AML-193 (cell line): ENCODE data around the gene COX5A.
A peak's percentile ranks its signal among the peaks of the same experiment; 100 is the strongest.
"Not testable (repeated sequence)": the region's sequence is repeated elsewhere in the genome, so short reads cannot be mapped to it uniquely, and the experiment has no call there.

Experiments
- DNase-seq, 2 experiments: peaks; one replicate each; lab custom pipeline; 2025; lab: John Stamatoyannopoulos, UW

Gene COX5A

GRCh38 chr15:74955796-74956647 is 18.1 kb upstream of the COX5A start:
- DNase-seq, result peak; percentile 38 to 52

DNA sequence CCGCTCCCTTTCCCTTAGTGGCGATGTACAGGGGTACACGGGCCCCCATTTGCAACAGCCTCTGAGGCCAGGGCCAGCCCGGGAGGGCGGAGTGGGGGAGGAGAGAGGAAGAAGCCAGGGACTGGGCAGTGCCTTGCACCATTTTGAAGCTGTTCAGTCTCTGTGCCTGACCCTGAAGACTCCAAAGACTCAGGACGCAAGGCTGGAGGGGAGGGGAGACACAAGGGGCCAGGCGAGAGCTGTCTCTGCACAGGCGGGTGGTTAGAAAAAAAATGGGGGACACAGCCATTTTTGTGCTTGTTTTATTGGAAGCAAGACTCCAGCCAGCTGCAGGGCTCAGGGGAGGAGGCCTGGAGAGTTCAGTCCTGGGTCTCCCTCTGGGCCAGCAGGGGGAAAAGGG is 17.1 kb upstream of the COX5A start:
- DNase-seq, result no peak

DNA sequence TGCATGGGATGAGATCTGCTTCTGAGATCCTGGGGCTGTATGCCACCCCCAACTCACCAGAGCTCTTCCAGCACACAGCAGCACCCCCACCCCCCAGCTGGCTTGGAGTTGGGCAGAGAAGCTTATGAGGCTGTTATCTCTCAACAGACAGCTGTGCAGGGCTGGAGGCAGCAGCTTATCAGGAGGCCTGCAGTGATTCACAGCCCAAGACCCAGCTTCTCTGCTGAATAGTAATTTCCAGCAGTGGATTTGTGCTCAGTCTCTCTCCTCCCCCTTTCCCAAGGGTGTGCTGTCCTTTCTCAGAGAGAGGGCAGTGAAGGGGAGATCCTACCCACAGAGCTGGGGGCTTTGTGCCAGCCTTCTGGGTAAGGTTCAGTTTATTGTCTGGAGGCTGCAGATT is 16.6 kb upstream of the COX5A start:
- no peak for DNase-seq

DNA sequence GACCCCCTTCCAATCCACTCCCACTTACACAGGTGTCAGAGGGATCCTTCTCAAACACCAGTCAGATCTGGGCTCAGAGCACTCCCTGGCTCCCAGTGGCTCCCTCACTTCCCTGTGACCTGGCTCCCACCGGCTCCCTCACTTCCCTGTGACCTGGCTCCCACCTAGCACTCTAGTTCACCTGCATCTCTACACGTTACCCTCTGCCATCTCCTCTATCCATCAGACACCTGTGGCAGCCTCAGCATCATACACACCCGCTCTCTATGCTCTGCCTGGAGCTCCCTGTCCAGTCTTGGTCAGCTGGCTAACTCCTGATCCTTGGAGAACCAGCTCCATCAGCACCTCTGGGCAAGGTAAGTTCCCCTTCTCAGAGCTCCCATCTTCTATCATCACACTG is 13.1 kb upstream of the COX5A start:
- DNase-seq, result no peak

- DNase-seq, result peak; percentile 52 to 68
These were observed 12.4 kb upstream of the COX5A start for GRCh38 chr15:74950078-74950908.

- DNase-seq, result peak in 1 of 2 experiments; percentile 30
These were observed 642 bp downstream of the COX5A start for GRCh38 chr15:74937272-74937589.

- peak in 1 of 2 experiments; percentile 15 for DNase-seq
These were observed 2.7 kb downstream of the COX5A start for GRCh38 chr15:74935193-74935592.

GRCh38 chr15:74933573-74933972 is 4.3 kb downstream of the COX5A start:
- no peak for DNase-seq

GRCh38 chr15:74928771-74929198 is 9.1 kb downstream of the COX5A start:
- DNase-seq, result no peak

DNA sequence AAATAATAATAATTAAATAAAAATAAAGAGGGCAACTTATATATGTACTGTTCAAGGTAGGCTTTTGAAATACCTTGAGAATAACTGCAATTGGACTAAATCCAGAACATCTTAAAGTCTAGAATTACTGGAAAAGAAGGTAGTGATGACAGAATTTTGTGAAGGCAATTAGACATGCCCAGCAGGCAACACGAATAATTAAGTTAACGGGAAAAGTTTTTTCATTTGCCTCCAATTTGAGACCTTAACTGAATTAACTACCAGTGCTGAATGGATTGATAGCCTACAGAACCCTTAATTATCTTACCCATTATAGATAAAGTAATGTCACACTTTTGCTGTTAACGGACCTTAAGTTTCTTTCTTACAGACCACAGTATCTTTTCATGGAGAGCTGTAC is 13.3 kb downstream of the COX5A start:
- DNase-seq, result no peak

DNA sequence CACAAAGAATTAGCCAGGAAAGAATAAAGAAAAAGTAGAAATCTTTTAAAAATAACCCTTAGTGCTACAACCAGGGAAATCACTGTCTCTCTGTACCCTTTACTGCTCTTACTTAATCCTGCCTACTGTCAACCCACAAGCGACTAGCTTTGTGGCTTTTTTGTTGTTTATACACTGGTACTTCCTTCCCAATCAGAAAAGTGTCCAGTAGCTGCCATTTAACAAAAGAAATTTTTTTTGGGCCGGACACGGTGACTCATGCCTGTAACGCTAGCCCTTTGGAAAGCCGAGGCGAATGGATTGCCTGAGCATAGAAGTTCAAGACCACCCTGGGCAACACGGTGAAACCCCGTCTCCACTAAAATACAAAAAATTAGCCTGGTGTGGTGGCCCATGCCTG is 17.4 kb downstream of the COX5A start:
- DNase-seq, result no peak

- no peak for DNase-seq
These were observed 20.2 kb downstream of the COX5A start for GRCh38 chr15:74917676-74918075.

DNA sequence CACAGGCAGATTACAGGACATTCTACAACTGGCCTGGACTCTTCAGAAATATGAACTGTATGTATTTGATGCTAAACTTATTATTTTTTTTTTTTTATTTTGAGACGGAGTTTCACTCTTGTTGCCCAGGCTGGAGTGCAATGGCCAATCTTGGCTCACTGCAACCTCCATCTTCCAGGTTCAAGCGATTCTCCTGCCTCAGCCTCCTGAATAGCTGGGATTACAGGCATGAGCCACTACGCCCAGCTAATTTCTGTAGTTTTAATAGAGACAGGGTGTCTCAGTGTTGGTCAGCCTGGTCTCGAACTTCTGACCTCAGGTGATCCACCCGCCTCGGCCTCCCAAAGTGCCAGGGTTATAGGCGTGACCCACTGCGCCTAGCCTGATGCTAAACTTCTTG is 24.1 kb downstream of the COX5A start:
- not testable (repeated sequence) for DNase-seq

GRCh38 chr15:74913041-74913440 is 24.8 kb downstream of the COX5A start:
- DNase-seq, result no peak

DNA sequence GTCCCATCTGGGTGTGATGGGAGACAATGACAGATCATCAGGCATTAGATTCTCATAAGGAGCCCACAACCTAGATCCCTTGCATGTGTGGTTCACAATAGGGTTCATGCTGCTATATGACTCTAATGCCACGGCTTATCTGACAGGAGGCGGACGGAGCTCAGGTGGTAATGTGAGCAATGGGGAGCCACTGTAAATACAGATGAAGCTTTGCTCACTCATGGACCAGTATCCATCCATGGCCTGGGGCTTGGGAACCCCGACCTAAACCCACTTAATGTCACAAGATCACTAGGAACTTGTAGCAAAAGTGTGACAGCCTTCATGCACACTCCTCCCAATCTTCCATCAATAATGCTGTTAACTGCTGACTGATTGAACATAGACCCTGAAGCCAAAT is 29.2 kb downstream of the COX5A start:
- DNase-seq, result no peak

DNA sequence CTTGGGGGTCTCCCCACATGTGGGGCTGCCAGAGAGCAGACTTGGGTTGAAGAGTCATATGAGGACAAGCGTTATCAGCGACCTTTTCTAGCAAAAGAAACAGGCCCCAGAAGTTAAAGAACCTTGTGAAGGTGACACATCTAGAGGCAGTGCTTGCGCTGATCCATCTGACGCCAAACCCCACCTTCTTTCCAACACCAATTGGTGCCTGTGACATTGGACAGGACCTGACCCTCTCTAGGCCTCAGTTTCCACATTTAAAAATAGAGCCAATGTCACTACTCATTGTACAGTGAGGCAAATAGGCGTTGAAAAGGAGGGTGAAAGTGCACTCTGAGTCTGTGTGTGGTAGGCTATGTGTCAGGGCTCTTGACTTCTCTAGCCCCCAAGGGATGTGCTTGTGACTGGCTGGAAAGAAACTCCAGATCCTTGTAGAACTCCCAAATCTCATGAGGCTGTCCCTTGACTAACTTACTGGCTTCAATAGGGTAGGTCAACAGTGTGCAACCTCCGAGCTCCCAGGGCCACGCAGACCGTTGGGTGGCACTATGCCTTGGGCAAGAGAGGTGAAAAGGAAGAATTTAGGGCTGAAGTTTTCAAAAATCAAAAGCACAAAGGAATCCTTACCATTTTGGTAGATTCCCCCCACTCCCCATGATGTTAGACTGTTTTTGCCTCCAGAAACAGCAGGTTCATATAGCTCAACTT is 30.6 kb downstream of the COX5A start:
- no peak for DNase-seq

DNA sequence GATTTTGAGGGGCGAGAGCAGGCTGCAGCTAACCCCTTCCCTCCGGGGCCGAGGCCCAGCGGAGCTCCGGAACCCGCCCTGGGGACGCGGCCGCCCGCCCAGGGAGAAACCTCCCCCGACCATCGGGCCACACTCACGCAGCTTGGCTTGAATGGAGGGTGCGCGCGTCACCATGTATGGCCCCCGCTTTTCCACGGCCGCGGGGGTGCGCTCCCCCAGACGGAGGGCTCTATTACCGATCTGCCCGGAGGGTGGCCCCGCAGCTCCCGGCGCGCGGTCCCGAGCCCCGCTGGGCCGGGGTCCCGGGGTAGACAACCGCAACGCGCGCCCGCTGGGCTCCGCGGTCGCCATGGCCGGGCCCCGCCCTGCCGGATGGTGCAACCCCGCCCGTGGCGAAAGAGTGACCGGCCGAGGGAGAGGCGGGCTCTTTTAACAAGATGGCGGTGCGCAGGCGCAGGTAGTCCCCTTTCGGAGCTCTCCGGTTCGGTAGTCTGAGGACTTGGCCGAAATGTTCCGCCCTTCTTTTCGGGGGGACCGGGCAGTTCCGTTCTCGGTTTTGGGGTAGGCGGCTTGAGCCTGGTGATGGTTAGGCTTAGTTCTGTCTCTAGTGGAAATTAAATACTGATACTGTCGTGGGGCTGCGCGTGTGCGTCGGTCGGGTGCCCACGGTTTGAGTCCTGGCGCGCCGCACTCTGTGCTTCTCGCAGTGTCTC is 31.3 kb downstream of the COX5A start, which contains the start of gene FAM219B:
TSS of gene FAM219B (minus strand) at position 402 of the 713 bp plus-strand sequence. CDS start at position 351, 51 bp downstream.
- DNase-seq, result peak; percentile 77 to 82

- peak in 1 of 2 experiments; percentile 31 for DNase-seq
These were observed 31.8 kb downstream of the COX5A start for GRCh38 chr15:74906067-74906449.

DNA sequence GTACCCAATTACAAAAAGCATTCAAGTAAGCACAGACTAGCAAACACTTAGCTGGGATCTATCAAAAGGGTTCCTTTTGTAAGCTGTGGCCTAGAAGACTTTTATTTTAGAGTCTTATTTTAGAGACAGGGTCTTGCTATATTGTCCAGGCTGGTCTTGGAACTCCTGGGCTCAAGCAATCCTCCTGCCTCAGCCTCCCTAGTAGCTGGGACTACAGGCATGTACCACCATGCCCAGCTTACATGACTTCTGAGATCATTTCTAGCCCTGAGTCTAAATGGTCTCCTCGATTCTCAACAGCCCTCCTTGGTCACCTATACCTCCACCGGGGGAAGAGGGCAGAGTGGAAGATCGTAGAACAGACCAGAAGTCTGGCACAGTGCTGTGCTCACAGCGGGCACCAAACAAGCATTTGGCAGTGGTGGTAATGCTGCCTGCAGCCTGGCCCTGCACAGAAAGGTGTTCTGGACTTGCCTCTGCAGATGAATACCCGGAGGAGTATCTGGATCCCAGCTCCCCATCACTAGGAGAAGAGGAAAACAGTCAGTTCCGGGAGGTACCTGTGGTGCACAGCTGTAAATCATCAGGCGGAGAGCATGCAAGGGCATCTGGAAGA is 33.6 kb downstream of the COX5A start:
- DNase-seq, result no peak

- no peak for DNase-seq
These were observed 34.2 kb downstream of the COX5A start for GRCh38 chr15:74903676-74904075.
